Activated CD4-positive, alpha-beta T cell treated with anti-CD3 and anti-CD28 coated beads for 36 hours (primary cell): ENCODE data around the gene KISS1R. TPM values are rescaled to one million over a fixed set of nuclear protein-coding genes. Genes with fewer than 3 reads are reported as not detected.

Source experiments
- ATAC-seq: fragments of 200-7000 bp; cut with Tn5 transposase; one replicate; pipeline ENCODE4 v1.10.0; 2021; ENCODE audit warnings: mild to moderate bottlenecking, moderate library complexity
- CTCF ChIA-PET: fragments of 350-600 bp; sonication (Branson Sonifier 250); formaldehyde crosslinking; loops from one replicate; lab custom pipeline; 2021; ENCODE audit warnings: antibody characterized with exemption; lab: Charles Lee
- POLR2A ChIA-PET: fragments of 350-600 bp; sonication (Branson Sonifier 250); formaldehyde crosslinking; loops from one replicate; lab custom pipeline; 2021; ENCODE audit warnings: antibody characterized with exemption, inconsistent platforms; lab: Charles Lee
- DNase-seq: peaks from one replicate; pipeline ENCODE4 v3.0.0-alpha.2; 2020
- H3K27ac Mint-ChIP-seq: one replicate; pipeline ENCODE4 v1.8.0; 2021; ENCODE audit warnings: mixed read lengths
- H3K27me3 Mint-ChIP-seq: one replicate; pipeline ENCODE4 v1.8.0; 2021; ENCODE audit warnings: mixed read lengths
- H3K36me3 Mint-ChIP-seq: one replicate; pipeline ENCODE4 v1.8.0; 2021; ENCODE audit warnings: low read depth, mixed read lengths
- H3K4me1 Mint-ChIP-seq: one replicate; pipeline ENCODE4 v1.8.0; 2021; ENCODE audit warnings: mixed read lengths
- H3K4me3 Mint-ChIP-seq: one replicate; pipeline ENCODE4 v1.8.0; 2021; ENCODE audit warnings: mild to moderate bottlenecking, moderate library complexity, mixed read lengths
- H3K9me3 Mint-ChIP-seq: one replicate; pipeline ENCODE4 v1.8.0; 2021; ENCODE audit warnings: low read depth, mixed read lengths
- intact Hi-C, 2 experiments: fragments of 100-400 bp; cut with DNase I in 1 of 2; cut with micrococcal nuclease in 1 of 2; formaldehyde crosslinking; loops; one replicate each; pipeline versions ENCODE4 v1.14.2 to v1.15.1; 2022 to 2024; cut with DNase I, micrococcal nuclease
- total RNA-seq, 2 experiments: library from RNA; stranded (reverse); gene quantifications; one replicate each; pipeline ENCODE4 v1.2.3, GENCODE V29; 2021

The KISS1R gene
- total RNA-seq, 2 experiments from 2014 or later = 14.3 to 18.4 TPM

DNA sequence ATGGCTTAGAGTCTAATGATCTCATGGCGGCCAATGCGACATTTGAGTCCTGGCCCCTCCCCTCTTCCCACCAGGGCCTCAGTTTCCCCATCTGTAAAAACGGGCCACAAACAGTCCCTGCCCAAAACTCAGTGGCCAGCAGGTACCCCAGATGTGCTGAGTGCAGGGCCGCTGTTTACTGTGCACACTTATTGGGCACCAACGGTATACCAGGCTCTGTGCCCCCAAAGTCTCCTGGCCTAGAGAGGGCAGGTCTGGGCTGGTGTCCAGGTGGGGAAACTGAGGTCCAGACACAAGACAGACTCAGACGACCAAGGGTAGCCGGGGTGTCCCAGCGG, 43.4 kb downstream of the KISS1R start:
- ChIA-PET POLR2A (no interaction called here), CTCF (no interaction called here)
- Mint-ChIP-seq H3K27ac (no peak overlapping the region), H3K9me3 (peaks cover 2% of the 10 kb centered on the region), H3K4me3 (no peak overlapping the region), H3K4me1 (peaks cover 4% of the 10 kb centered on the region), H3K27me3 (no peaks in the 10 kb centered on the region), H3K36me3 (peaks cover 11% of the 10 kb centered on the region)
- intact Hi-C loops = no loop called here
- no peak for ATAC-seq
- DNase-seq = no peak

DNA sequence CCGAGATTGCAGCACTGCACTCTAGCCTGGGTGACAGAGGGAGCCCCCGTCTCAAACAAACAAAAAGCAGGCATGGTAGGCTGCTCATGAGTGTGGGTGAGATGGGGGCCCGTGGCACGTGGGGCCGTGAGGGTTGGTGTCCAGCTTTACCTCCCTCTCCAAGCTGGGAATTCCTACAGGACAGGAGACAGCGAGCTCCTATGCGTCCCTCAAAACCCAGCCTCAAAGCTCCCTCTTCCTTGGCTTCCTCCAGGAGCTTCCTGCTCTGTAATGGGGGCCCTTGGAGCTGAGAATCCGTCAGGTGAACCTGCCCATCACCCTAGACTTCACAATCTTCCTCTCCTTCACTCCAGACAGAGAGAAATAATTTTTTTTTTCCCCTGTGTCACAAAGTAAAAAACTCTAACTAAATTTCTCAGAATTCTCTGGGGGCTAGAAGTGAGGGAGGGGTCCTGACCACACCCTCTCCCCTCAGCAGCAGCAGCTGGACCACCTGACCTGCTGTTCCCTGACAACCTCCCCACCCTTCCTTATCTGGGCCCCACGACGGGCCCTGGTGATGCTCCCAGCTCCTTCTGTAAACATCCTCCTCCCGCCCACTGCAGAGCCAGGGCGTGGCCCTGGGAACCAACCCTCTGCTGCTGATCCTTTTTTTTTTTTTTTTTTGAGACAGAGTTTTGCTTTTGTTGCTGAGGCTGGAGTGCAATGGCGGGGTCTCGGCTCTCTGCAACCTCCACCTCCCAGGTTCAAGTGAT, 44.9 kb downstream of the KISS1R start:
- Mint-ChIP-seq H3K27ac (no peak overlapping the region), H3K27me3 (no peaks in the 10 kb centered on the region), H3K4me1 (peaks cover 4% of the 10 kb centered on the region), H3K9me3 (peaks cover 2% of the 10 kb centered on the region), H3K4me3 (no peak overlapping the region), H3K36me3 (peaks cover 11% of the 10 kb centered on the region)
- DNase-seq (no peak), ATAC-seq (no peak)
- intact Hi-C loops = no loop called here
- ChIA-PET POLR2A (no interaction called here), CTCF (interaction anchor here (0.9 kb wide), 1 partner anchor 20 kb away, joined by 3 read pairs; no protein-coding TSS in a partner anchor)

DNA sequence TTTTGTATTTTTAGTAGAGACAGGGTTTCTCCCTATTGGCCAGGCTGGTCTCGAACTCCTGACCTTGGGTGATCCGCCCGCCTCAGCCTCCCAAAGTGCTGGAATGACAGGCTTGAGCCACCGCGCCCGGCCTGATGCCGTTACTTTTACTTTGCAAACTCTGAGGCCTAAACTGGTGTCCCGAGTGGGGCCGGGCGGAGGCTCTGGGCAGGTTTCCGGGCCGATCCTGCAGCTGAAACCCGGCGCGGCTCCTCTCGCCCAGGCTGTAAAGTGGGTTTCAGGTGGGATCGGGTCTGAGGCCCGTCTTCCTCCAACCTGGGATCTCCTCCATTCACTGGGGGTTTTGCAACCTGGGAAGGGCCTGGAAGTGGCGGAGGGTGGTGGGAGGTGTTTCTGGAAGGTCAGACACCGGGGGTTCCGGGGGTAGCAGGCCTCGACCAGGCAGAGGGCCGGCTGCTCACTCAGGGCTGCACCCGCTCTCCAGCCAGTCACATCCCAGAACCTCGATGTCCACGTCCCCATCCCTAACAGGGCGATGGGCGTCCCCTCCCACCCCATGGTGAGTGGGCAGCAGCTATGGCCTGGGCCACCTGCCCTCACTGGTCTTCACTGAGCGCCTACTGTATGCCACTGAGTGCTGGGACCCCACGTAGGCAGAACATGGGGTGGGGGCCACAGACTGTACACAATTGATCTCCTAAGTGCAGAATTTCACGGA, 45.7 kb downstream of the KISS1R start:
- ChIA-PET CTCF (no interaction called here), POLR2A (no interaction called here)
- H3K27ac Mint-ChIP-seq = no peak overlapping the region
- no peak overlapping the region for H3K4me3 Mint-ChIP-seq
- intact Hi-C loops = no loop called here
- ATAC-seq (no peak), DNase-seq (no peak)
- no peaks in the 10 kb centered on the region for H3K27me3 Mint-ChIP-seq
- H3K4me1 Mint-ChIP-seq = peaks cover 4% of the 10 kb centered on the region
- H3K36me3 Mint-ChIP-seq = peaks cover 13% of the 10 kb centered on the region
- H3K9me3 Mint-ChIP-seq = peaks cover 2% of the 10 kb centered on the region

DNA sequence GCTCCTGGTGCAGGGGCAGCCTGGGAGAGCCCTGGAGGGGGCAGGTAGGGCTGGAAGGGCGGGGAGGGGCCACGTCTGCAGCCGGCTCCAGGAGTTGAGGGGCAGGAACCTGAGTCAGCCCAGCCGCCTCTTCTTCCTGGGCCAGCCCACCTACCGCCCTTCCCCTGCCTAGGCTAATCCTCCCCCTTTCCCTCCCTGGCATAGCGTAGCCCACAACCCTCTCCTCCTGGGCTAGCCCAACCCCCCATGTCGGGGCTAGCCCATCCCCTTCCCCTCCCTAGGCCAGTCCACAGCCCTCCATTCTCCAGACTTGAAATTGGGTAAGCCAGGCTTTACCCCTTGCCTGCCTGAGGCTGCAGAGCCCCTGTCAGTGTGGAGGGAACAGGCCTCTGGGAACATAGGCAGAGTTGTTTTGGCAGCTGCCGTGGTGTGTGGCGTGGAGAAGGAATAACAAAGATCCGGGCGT, 46.4 kb downstream of the KISS1R start:
- H3K27me3 Mint-ChIP-seq = no peaks in the 10 kb centered on the region
- no peak overlapping the region for H3K27ac Mint-ChIP-seq
- H3K36me3 Mint-ChIP-seq = peaks cover 17% of the 10 kb centered on the region
- no peak for DNase-seq
- ATAC-seq = no peak
- peaks cover 4% of the 10 kb centered on the region for H3K4me1 Mint-ChIP-seq
- H3K4me3 Mint-ChIP-seq = no peak overlapping the region
- ChIA-PET CTCF (interaction anchor here (0.7 kb wide), 1 partner anchor 18 kb away, joined by 4 read pairs; no protein-coding TSS in a partner anchor), POLR2A (no interaction called here)
- peaks cover 2% of the 10 kb centered on the region for H3K9me3 Mint-ChIP-seq
- intact Hi-C loops = no loop called here

DNA sequence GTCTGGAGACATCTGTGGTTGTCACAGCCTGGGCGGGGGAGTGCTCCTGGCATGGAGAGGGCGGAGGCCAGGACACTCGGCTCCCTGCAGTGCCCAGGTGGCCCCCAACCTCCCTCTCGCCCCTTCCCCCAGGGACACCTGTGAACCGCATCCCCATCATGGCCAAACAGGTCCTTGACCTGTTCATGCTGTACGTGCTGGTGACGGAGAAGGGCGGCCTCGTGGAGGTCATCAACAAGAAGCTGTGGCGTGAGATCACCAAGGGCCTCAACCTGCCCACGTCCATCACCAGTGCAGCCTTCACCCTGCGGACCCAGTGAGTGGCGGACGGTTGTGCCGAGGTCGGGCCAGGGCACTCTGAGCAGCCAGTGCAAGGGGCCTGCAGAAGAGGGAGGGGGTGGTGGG, 47.0 kb downstream of the KISS1R start:
- H3K4me3 Mint-ChIP-seq = no peak overlapping the region
- CTCF ChIA-PET = interaction anchor here (0.5 to 0.7 kb wide), 2 partner anchors 18 to 210 kb away, joined by 3 to 4 read pairs; no protein-coding TSS in a partner anchor
- DNase-seq (no peak), ATAC-seq (no peak)
- H3K4me1 Mint-ChIP-seq = no peaks in the 10 kb centered on the region
- intact Hi-C loops = no loop called here
- no peaks in the 10 kb centered on the region for H3K27me3 Mint-ChIP-seq
- POLR2A ChIA-PET = no interaction called here
- peaks cover 19% of the 10 kb centered on the region for H3K36me3 Mint-ChIP-seq
- H3K9me3 Mint-ChIP-seq = peaks cover 2% of the 10 kb centered on the region
- no peak overlapping the region for H3K27ac Mint-ChIP-seq

DNA sequence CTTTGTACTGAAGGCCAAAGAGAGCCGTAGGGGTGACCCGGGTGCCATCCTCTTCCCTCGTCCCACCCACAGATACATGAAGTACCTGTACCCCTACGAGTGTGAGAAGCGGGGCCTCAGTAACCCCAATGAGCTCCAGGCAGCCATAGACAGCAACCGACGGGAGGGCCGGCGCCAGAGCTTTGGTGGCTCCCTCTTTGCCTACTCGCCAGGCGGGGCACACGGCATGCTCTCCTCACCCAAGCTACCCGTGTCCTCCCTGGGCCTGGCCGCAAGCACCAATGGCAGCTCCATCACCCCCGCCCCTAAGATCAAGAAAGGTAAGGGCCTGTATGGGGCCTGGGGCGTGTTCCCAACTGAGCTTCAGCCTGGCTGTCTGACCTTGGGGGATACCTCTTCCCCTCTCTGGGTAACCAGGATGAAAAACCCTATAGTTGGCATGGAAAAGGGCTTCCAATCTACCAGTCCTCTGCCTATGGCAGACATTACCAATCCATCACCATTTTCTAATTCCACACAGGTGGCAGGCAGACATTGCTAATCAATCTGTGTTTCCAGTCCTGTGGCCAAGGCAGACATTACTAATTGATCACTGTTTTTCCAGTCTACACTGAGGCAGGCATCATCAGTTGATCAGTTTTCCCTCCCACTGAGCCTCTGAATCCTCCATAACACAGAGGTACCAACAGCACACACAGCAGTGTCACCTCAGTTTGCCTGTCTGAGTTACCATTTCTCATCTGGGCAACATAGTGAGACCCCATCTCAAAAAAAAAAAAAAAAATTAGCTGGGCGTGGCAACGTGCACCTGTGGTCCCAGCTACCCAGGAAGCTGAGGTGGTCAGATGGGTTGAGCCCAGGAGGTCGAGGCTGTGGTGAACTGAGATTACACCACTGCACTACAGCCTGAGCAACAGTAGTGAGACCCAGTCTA, 47.9 kb downstream of the KISS1R start:
- Mint-ChIP-seq H3K9me3 (peaks cover 2% of the 10 kb centered on the region), H3K27ac (no peak overlapping the region)

DNA sequence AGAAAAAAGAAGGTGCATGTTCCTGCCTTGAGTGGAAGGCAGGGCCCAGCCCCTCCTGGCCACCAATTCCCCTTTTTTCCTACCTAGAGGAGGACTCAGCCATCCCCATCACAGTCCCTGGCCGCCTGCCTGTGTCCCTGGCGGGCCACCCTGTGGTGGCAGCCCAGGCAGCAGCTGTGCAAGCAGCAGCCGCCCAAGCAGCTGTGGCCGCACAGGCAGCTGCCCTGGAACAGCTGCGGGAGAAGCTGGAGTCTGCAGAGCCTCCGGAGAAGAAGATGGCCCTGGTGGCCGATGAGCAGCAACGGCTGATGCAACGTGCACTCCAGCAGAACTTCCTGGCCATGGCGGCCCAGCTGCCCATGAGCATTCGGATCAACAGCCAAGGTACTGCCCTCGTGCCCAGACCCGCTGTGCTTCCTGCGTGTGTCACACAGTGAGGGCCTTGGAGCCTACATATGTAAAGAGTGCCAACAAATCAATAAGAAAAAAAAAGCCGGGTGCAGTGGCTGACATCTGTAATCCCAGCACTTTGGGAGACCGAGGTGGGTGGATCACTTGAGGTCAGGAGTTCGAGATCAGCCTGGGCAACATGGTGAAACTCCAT, 49.5 kb downstream of the KISS1R start:
- Mint-ChIP-seq H3K27ac (no peak overlapping the region), H3K4me3 (no peak overlapping the region), H3K4me1 (no peaks in the 10 kb centered on the region), H3K27me3 (no peaks in the 10 kb centered on the region), H3K36me3 (peaks cover 32% of the 10 kb centered on the region), H3K9me3 (peaks cover 7% of the 10 kb centered on the region)
- ChIA-PET POLR2A (no interaction called here), CTCF (interaction anchor here (0.7 to 0.9 kb wide), 2 partner anchors 15 to 311 kb away, joined by 3 read pairs; no protein-coding TSS in a partner anchor)
- DNase-seq = no peak
- no peak for ATAC-seq
- intact Hi-C loops = no loop called here

More for the DNA sequence above, 47.9 kb downstream of the KISS1R start:
- intact Hi-C loops = no loop called here
- H3K27me3 Mint-ChIP-seq = no peaks in the 10 kb centered on the region
- H3K4me3 Mint-ChIP-seq = no peak overlapping the region
- ATAC-seq = peak; percentile 36
- POLR2A ChIA-PET = no interaction called here
- peaks cover 20% of the 10 kb centered on the region for H3K36me3 Mint-ChIP-seq
- no peaks in the 10 kb centered on the region for H3K4me1 Mint-ChIP-seq
- CTCF ChIA-PET = interaction anchor here (0.5 to 0.7 kb wide), 2 partner anchors 138 to 210 kb away, joined by 3 to 4 read pairs; no protein-coding TSS in a partner anchor
- no peak for DNase-seq

Other genes with a start within 250 kb of the KISS1R start
- 10 to 100 TPM in 1 of 2 experiments, 1 to 10 TPM in 1; 8.5 to 10.1 TPM for gene FSTL3, start 240.9 kb upstream of the KISS1R start, total RNA-seq
- not detected for gene PRSS57, start 221.9 kb upstream of the KISS1R start, total RNA-seq
- gene PALM, start 208.4 kb upstream of the KISS1R start, total RNA-seq = under 1 TPM in 1 of 2 experiments, not detected in 1; 0.18 TPM
- under 1 TPM in 1 of 2 experiments, not detected in 1; 0.07 TPM for gene MISP, start 166.2 kb upstream of the KISS1R start, total RNA-seq
- gene PTBP1, start 119.9 kb upstream of the KISS1R start, total RNA-seq = 100 to 1,000 TPM; 584 to 738 TPM
- not detected for gene PLPPR3, start 95.4 kb upstream of the KISS1R start, total RNA-seq
- not detected for gene AZU1, start 89.5 kb upstream of the KISS1R start, total RNA-seq
- not detected for gene PRTN3, start 76.3 kb upstream of the KISS1R start, total RNA-seq
- gene ELANE, start 65.0 kb upstream of the KISS1R start, total RNA-seq = not detected
- gene CFD, start 57.7 kb upstream of the KISS1R start, total RNA-seq = 1 to 10 TPM in 1 of 2 experiments, under 1 TPM in 1; 0.79 to 1.5 TPM
- 10 to 100 TPM; 52.6 to 70.3 TPM for gene MED16, start 24.1 kb upstream of the KISS1R start, total RNA-seq
- gene RNU6-9, start 23.8 kb upstream of the KISS1R start, total RNA-seq = not detected
- 10 to 100 TPM; 73.7 to 83.3 TPM for gene R3HDM4, start 4.1 kb upstream of the KISS1R start, total RNA-seq
- 10 to 100 TPM; 25.1 to 36.0 TPM for gene ARID3A, start 8.7 kb downstream of the KISS1R start, total RNA-seq
- 10 to 100 TPM; 71.6 to 87.8 TPM for gene WDR18, start 67.0 kb downstream of the KISS1R start, total RNA-seq
- under 1 TPM in 1 of 2 experiments, not detected in 1; 0.09 TPM for gene GRIN3B, start 83.1 kb downstream of the KISS1R start, total RNA-seq
- gene TMEM259, start 103.8 kb downstream of the KISS1R start, total RNA-seq = 100 to 1,000 TPM; 106 to 128 TPM
- gene RNU6-2, start 104.2 kb downstream of the KISS1R start, total RNA-seq = not detected
- gene CNN2, start 109.3 kb downstream of the KISS1R start, total RNA-seq = 100 to 1,000 TPM; 108 to 130 TPM
- 10 to 100 TPM; 14.4 to 16.9 TPM for gene ABCA7, start 122.8 kb downstream of the KISS1R start, total RNA-seq
- gene ARHGAP45, start 149.8 kb downstream of the KISS1R start, total RNA-seq = 100 to 1,000 TPM; 107 to 137 TPM
- gene POLR2E, start 178.0 kb downstream of the KISS1R start, total RNA-seq = 100 to 1,000 TPM; 171 to 229 TPM
- gene GPX4, start 186.7 kb downstream of the KISS1R start, total RNA-seq = 100 to 1,000 TPM; 192 to 218 TPM